ENCODE measurements around the gene THRB.
"Not testable (repeated sequence)": the region's sequence is repeated elsewhere in the genome, so short reads cannot be mapped to it uniquely, and the experiment has no call there.

The THRB gene

DNA sequence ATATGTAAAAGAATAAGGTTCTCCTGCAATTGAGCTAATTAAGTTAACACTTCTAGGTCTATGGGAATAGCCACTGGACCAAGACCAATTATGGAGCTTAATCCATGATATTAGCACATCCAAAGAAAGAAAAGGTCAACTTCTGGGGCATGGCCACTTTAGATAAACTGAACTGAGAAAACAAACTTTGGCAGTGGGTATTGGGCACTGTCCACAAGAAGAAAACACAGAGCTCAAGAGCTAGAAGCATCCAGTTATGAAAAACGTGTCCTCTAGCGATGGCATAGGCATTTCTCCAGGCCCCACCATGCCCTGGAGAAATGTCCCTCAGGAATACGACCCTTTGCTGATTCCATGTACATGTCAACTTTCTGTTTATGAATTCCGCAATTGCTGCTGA is 87.8 kb downstream of the THRB start:
- H3K4me3 ChIP-seq (replicated peaks; ENCODE audit: low read depth, low read length): no peak overlapping the region
- TF ChIP-seq, protein P1, sequence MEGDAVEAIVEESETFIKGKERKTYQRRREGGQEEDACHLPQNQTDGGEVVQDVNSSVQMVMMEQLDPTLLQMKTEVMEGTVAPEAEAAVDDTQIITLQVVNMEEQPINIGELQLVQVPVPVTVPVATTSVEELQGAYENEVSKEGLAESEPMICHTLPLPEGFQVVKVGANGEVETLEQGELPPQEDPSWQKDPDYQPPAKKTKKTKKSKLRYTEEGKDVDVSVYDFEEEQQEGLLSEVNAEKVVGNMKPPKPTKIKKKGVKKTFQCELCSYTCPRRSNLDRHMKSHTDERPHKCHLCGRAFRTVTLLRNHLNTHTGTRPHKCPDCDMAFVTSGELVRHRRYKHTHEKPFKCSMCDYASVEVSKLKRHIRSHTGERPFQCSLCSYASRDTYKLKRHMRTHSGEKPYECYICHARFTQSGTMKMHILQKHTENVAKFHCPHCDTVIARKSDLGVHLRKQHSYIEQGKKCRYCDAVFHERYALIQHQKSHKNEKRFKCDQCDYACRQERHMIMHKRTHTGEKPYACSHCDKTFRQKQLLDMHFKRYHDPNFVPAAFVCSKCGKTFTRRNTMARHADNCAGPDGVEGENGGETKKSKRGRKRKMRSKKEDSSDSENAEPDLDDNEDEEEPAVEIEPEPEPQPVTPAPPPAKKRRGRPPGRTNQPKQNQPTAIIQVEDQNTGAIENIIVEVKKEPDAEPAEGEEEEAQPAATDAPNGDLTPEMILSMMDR (IDR thresholded peaks at IDR 0.05; ENCODE audit: low read depth, low read length, missing control alignments): no peak
- no peak for DNase-seq (ENCODE audit: extremely low read depth, low read depth)

DNA sequence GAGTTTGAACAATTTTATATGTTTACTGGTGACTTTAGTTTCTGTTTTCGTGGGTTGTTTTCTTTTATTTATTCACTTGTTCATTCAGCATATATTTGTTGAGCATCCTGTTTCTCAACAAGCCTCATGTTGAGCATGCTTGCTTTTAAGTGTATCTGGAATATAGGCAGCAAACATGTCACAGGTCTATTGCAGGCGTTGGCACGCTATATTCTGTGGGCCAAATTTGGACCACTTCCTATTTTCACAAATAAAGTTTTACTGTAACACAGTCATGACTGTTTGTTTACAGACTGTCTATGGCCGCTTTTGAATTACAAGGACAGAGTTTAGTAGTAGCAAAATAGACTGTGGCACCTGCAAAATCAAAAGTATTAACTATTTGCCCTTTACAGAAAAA is 89.6 kb downstream of the THRB start:
- TF ChIP-seq, protein P1 (IDR thresholded peaks at IDR 0.05; ENCODE audit: low read depth, low read length, missing control alignments): no peak
- no peak overlapping the region for H3K4me3 ChIP-seq (replicated peaks; ENCODE audit: low read depth, low read length)
- DNase-seq (ENCODE audit: extremely low read depth, low read depth): no peak

DNA sequence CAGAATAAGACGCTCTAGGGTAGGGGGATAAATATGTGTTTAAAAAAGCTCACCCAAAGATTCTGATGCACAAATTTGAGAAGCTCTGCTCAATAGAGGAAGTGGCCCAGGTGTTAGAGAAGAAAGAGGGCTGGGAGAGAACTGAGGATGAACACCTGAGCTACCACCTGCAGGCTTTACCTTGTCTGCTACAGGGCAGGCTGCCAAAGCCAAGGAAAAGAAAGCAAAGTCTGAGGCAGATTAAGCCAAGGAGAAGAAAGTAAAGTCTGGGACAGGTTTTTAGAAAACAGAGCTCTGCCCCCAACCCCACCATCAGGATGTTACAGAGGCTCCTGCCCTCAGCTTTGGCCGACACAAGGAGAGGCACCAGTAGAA is 92.9 kb downstream of the THRB start:
- no peak for DNase-seq (ENCODE audit: extremely low read depth, low read depth)
- no peak overlapping the region for H3K4me3 ChIP-seq (replicated peaks; ENCODE audit: low read depth, low read length)
- TF ChIP-seq, protein P1 (IDR thresholded peaks at IDR 0.05; ENCODE audit: low read depth, low read length, missing control alignments): no peak

DNA sequence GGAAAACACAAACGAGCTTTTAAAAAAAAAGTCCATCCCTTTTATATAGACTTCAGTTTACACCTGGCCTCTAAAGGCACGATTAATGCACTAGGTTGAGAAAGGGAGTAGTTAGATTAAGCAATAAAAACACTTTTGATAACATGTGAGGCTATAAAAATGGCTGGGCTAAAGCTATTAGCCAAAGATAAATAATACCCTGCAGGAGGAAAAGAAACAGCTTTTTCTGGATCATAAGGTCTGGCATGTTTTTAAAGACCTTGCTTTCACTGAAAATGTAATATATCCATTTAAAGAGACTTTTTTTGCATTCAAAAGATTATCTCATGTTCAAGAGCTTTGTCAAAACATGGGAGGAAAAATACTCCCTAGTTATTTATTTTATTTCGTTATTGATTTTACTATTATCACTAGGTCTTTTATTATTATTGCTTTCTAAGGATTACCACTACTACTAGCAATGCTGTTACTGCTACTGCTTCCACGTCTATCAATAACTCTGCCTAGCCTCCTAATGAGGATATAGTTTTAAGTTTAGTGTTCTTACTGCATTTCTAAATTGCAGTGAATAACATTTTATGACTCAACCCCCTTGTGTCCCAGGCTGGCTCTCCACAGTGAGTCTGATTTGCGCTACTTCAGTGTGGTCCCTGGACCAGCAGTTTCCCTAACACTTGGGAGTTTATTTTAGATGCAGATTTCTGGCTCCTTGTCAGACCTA is 93.4 kb downstream of the THRB start:
- no peak overlapping the region for H3K4me3 ChIP-seq (replicated peaks; ENCODE audit: low read depth, low read length)
- DNase-seq (ENCODE audit: extremely low read depth, low read depth): no peak
- TF ChIP-seq, protein P1 (IDR thresholded peaks at IDR 0.05; ENCODE audit: low read depth, low read length, missing control alignments): no peak

DNA sequence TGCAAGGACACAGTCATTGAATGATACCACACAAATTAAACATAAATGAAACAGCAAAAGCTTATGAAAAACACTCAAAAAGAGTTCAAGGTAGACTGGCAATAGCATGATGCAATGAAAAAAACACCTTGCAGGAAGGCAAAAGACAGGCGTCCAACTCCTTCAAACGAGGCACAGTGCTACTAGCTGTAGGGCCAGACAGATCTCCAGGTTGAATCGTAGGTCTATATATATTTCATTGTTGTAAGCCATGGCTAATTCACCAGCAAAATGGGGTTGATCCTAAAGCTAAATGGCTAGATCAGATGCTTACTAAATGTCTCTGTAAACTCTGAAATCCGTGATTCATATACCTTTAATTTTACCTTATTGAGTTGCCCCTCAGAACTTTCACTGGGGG is 94.2 kb downstream of the THRB start:
- H3K4me3 ChIP-seq (replicated peaks; ENCODE audit: low read depth, low read length): no peak overlapping the region
- TF ChIP-seq, protein P1 (IDR thresholded peaks at IDR 0.05; ENCODE audit: low read depth, low read length, missing control alignments): no peak
- DNase-seq (ENCODE audit: extremely low read depth, low read depth): no peak

DNA sequence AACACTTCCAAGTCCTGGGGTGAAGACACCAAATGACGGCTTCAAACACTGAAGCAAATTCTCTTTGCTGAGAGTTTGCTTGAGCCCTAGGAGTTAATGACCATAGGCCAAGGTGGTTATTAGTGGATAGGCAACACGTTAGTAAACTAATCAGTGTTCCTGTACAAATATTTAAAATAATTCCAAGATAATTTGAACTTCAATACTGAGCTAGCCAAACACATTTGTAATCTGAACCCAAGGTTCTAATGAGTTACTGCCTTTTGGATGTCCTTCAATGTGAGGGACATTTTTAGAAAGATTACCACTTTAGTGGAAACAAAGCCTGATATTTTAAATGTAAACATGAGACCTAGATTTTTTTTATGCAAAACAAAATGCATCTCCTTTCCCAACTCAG is 94.6 kb downstream of the THRB start:
- no peak overlapping the region for H3K4me3 ChIP-seq (replicated peaks; ENCODE audit: low read depth, low read length)
- TF ChIP-seq, protein P1 (IDR thresholded peaks at IDR 0.05; ENCODE audit: low read depth, low read length, missing control alignments): no peak
- DNase-seq (ENCODE audit: extremely low read depth, low read depth): no peak

DNA sequence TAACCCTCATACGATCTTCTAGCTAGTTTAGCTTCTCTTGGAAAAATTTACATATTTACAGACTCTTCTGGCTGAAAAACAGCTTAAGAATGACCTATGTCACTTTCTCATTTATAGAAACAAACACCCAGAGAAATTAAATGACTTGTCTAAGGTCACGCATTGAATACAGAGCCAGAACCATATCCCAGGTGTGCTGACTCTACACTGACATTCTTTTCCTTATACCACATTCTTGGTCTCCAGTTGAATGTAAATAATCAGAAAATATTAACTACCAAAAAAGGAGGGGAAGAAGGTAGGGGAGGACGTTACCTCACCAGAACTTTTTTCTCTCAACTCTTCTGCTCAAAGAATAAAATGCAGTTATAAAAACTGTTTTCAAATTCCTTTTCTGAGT is 95.0 kb downstream of the THRB start:
- no peak overlapping the region for H3K4me3 ChIP-seq (replicated peaks; ENCODE audit: low read depth, low read length)
- no peak for DNase-seq (ENCODE audit: extremely low read depth, low read depth)
- TF ChIP-seq, protein P1 (IDR thresholded peaks at IDR 0.05; ENCODE audit: low read depth, low read length, missing control alignments): no peak

DNA sequence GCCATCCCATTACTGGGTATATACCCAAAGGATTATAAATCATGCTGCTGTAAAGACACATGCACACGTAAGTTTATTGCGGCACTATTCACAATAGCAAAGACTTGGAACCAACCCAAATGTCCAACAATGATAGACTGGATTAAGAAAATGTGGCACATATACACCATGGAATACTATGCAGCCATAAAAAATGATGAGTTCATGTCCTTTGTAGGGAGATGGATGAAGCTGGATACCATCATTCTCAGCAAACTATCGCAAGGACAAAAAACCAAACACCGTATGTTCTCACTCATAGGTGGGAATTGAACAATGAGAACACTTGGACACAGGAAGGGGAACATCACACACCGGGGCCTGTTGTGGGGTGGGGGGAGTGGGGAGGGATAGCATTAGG is 95.9 kb downstream of the THRB start:
- not testable (repeated sequence) for H3K4me3 ChIP-seq (replicated peaks; ENCODE audit: low read depth, low read length)

More for the DNA sequence above, 95.9 kb downstream of the THRB start:
- not testable (repeated sequence) for DNase-seq (ENCODE audit: extremely low read depth, low read depth)
